Activated CD4-positive, alpha-beta T cell treated with anti-CD3 and anti-CD28 coated beads, Interleukin-2, amount 50 U/mL, for 48 hours (primary cell): ENCODE data around the gene GTPBP3.
A peak's percentile ranks its signal among the peaks of the same experiment; 100 is the strongest.

Experiments used
- DNase-seq, 2 experiments: peaks; one replicate each; pipeline ENCODE4 v3.0.0-alpha.2; 2020

Gene GTPBP3

GRCh38 chr19:17389957-17390664, 52.8 kb downstream of the GTPBP3 start:
- DNase-seq, result no peak

- DNase-seq, result peak; percentile 95 to 96
Observed at GRCh38 chr19:17390665-17391370, 53.5 kb downstream of the GTPBP3 start.

GRCh38 chr19:17391371-17392151, 54.2 kb downstream of the GTPBP3 start:
- no peak for DNase-seq
